ENCODE data around the gene PRKCB. TPM values are rescaled to one million over a fixed set of nuclear protein-coding genes. Genes with fewer than 3 reads are reported as not detected.

PRKCB gene
- total and polyA plus RNA-seq, 2 of the 8 experiments (the other 6 are each of a cell fraction or from before 2014, with no cell fraction given), result 7.1 to 12.1 TPM

DNA sequence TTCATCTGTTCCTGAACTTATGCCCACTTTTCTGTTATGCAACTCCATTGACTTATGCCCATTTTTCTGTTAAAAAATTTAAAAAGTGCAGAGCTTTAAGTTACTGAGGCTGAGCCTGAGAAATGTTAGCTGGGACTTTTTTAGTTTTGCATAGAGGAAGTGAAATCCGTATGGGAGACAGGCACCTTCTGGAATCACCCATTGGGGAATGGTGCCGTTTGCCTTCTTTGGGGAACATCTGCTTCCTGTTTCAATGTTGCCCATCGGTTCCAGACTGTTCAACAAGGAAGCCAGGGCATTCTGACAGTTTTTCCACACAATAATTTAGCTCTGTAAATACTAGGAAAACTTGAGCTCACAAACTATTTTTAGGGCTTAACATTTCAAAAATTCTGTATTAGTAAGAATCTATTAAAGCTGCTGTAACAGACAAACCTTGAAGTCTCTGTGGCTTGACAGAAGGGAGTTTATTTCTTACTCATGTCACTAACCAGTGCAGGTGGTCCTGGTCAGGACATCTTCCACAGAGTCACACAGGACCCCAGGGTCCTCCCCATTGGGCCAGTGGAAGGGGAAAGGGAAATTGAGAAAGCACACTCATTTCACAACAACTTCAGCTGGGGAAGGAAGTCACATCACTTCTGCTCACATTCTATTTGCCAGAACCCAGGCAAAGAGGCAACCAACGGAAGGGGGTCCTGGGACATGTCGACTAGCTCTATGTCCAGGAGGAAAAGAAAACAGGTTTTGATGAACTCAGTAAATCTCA lies 17.2 kb downstream of the PRKCB start:
- no peak overlapping the region for H2BK20ac ChIP-seq (ENCODE audit: low read length)
- no peaks in the 10 kb centered on the region for H4K20me1 ChIP-seq (replicated peaks in 1 of 2; ENCODE audit: control insufficient read depth in 1 of 2, insufficient read depth in 2 of 2, low read length in 2 of 2)
- no peaks in the 10 kb centered on the region; the same call in 1 of the 2 replicates for H3K23me2 ChIP-seq (ENCODE audit: low read depth, low read length)
- no peak overlapping the region for H3K9ac ChIP-seq (replicated peaks in 1 of 4; ENCODE audit: extremely low read depth in 1 of 4, low read depth in 3 of 4, low read length in 3 of 4)
- no peaks in the 10 kb centered on the region for H3K9me3 ChIP-seq (ENCODE audit: insufficient read depth in 2 of 2, low read depth in 1 of 2, low read length in 1 of 2)
- POLR2A ChIA-PET (ENCODE audit: partially characterized antibody), result interaction anchor here (0.6 kb wide), 1 partner anchor 88 kb away, joined by 3 read pairs; no protein-coding TSS in a partner anchor
- H3K4ac ChIP-seq (replicated peaks; ENCODE audit: insufficient read length, low read depth, low read length), result peak overlapping the region; percentile 54
- no peak overlapping the region for H3K23ac ChIP-seq (ENCODE audit: insufficient read length)
- WGBS, 2 experiments (ENCODE audit: extremely low coverage in 1 of 2, insufficient coverage in 1 of 2, insufficient read length in 1 of 2, insufficient replicate concordance in 2 of 2, low coverage in 1 of 2, low lambda C conversion rate in 2 of 2, missing lambda C conversion rate in 1 of 2), result 76% methylated on average over 5 of the region's 5 CpGs; no CpG with 5 or more reads in 1 of the 2 experiments
- no peak overlapping the region for H2BK5ac ChIP-seq (ENCODE audit: low read depth, low read length)
- no peaks in the 10 kb centered on the region for H3K27me3 ChIP-seq (replicated peaks in 1 of 4; ENCODE audit: control insufficient read depth in 3 of 4, extremely low read depth in 1 of 4, insufficient read depth in 3 of 4, low read length in 3 of 4)
- H3K27ac ChIP-seq (ENCODE audit: low read depth, low read length), result no peak overlapping the region
- H3K4me2 ChIP-seq (ENCODE audit: insufficient read depth in 1 of 2, low read depth in 2 of 2, low read length in 2 of 2), result no peak overlapping the region
- no peak overlapping the region for H2AFZ ChIP-seq (ENCODE audit: low read length)
- peaks cover 0 to 8% (median 3%) of the 10 kb centered on the region in 4 experiments; a peak in 2 of 7 replicates for H3K4me1 ChIP-seq (replicated peaks in 1 of 4; ENCODE audit: control insufficient read depth in 3 of 4, insufficient read depth in 4 of 4, low read length in 3 of 4)
- no peak overlapping the region for H3K14ac ChIP-seq (ENCODE audit: insufficient read length)
- no peak overlapping the region for H3K56ac ChIP-seq (replicated peaks; ENCODE audit: insufficient read length, low read depth, low read length)
- H2BK120ac ChIP-seq (replicated peaks; ENCODE audit: low read depth, low read length), result no peak overlapping the region
- H4K8ac ChIP-seq (ENCODE audit: extremely low read depth, insufficient read depth, low read length), result no peak overlapping the region
- no peak overlapping the region for H2BK15ac ChIP-seq (ENCODE audit: low read length)
- no peak for FAIRE-seq
- no peak overlapping the region for H4K91ac ChIP-seq (replicated peaks; ENCODE audit: insufficient read length, low read length)
- CTCF ChIA-PET (ENCODE audit: partially characterized antibody), result interaction anchor here (1.3 kb wide), 1 partner anchor 50 kb away, joined by 3 read pairs; no protein-coding TSS in a partner anchor
- H3K79me2 ChIP-seq (ENCODE audit: control insufficient read depth in 1 of 2, insufficient read depth in 2 of 2, low read length in 2 of 2), result no peaks in the 10 kb centered on the region
- H3K4me3 ChIP-seq (ENCODE audit: extremely low read depth in 1 of 4, insufficient read depth in 2 of 4, low read depth in 3 of 4, low read length in 4 of 4), result no peak overlapping the region
- H4K5ac ChIP-seq (ENCODE audit: insufficient read length, low read depth, low read length), result no peak overlapping the region
- H3K79me1 ChIP-seq (ENCODE audit: low read depth, low read length), result no peaks in the 10 kb centered on the region
- H2AK5ac ChIP-seq (ENCODE audit: low read depth, low read length), result no peak overlapping the region
- H3K36me3 ChIP-seq (ENCODE audit: control insufficient read depth in 2 of 4, insufficient read depth in 4 of 4, low read length in 3 of 4), result no peaks in the 10 kb centered on the region
- H2BK12ac ChIP-seq (ENCODE audit: low read depth, low read length), result no peak overlapping the region
- TF ChIP-seq TAF7 (optimal IDR thresholded peaks at IDR 0.05; ENCODE audit: borderline replicate concordance, low read depth, low read length) (no peak), TBP (IDR thresholded peaks at IDR 0.05; ENCODE audit: low read depth, low read length) (no peak)
- no peak for DNase-seq (ENCODE audit: low read depth in 1 of 2, low spot score in 2 of 2)
- H3K18ac ChIP-seq (ENCODE audit: extremely low read depth, low read length), result no peak overlapping the region
